HFFc6 (cell line): ENCODE measurements around the gene FBXW4. TPM values are rescaled to one million over a fixed set of nuclear protein-coding genes. Genes with fewer than 3 reads are reported as not detected.

ENCODE experiments used
- DNase-seq: peaks from one replicate; pipeline ENCODE4 v3.0.0-alpha.2; 2018
- H3K27ac Mint-ChIP-seq: 2 replicates; pipeline ENCODE4 v1.8.0; 2020; ENCODE audit warnings: mild to moderate bottlenecking, mixed read lengths
- H3K27me3 Mint-ChIP-seq: 2 replicates; pipeline ENCODE4 v1.8.0; 2021; ENCODE audit warnings: mild to moderate bottlenecking, moderate library complexity, mixed read lengths; ENCODE audit not compliant: insufficient read depth
- H3K36me3 Mint-ChIP-seq: 2 replicates; pipeline ENCODE4 v1.8.0; 2021; ENCODE audit warnings: low read depth, mixed read lengths
- H3K4me1 Mint-ChIP-seq: 2 replicates; pipeline ENCODE4 v1.8.0; 2020; ENCODE audit warnings: low read depth, mixed read lengths
- H3K4me3 Mint-ChIP-seq: 2 replicates; pipeline ENCODE4 v1.8.0; 2020; ENCODE audit warnings: mild to moderate bottlenecking, moderate library complexity, mixed read lengths
- H3K9me3 Mint-ChIP-seq: 2 replicates; pipeline ENCODE4 v1.8.0; 2020; ENCODE audit warnings: mild to moderate bottlenecking, mixed read lengths
- total RNA-seq, 6 experiments: library from RNA; stranded (reverse); fragmentation: NEBNext Ultra II Directional; extraction: Animal tissue kit (Norgen Biotek cat#: 25700); gene quantifications; 2 replicates in 1 of 6; 3 replicates in 5 of 6; pipeline ENCODE4 v1.2.3, GENCODE V29; 2021
- TF ChIP-seq, protein P1 (sequence below): fragments of 200-600 bp; sonication (generic); IDR thresholded peaks from 2 replicates; pipeline ENCODE4 v1.5.0; 2021; ENCODE audit warnings: antibody characterized with exemption, mild to moderate bottlenecking

FBXW4 gene
- total RNA-seq, 6 experiments from 2014 or later, result 22.9 to 33.3 (median 28.8) TPM

DNA sequence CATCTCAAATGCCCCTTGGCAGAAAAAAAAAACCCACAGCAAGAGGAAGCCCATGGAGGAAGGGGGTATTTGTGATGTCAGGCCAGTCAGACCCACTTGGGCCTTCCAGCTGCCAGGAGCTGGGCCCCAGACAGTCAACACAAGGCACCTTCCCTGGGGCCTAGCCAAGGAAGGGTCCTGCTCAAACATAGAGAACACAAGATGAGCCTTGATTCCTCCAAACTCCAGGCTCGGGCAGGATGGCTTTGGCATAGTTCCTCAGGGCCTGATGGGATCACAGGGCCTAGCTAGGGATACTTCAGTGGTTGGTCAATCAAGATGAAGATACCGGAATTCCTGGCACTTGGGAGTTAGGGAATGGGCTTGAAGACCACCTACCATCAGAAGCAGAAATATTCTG is 76.1 kb downstream of the FBXW4 start:
- Mint-ChIP-seq H3K36me3 (peaks cover 10% of the 10 kb centered on the region; the same call in 1 of the 2 replicates), H3K27ac (no peak overlapping the region)

DNA sequence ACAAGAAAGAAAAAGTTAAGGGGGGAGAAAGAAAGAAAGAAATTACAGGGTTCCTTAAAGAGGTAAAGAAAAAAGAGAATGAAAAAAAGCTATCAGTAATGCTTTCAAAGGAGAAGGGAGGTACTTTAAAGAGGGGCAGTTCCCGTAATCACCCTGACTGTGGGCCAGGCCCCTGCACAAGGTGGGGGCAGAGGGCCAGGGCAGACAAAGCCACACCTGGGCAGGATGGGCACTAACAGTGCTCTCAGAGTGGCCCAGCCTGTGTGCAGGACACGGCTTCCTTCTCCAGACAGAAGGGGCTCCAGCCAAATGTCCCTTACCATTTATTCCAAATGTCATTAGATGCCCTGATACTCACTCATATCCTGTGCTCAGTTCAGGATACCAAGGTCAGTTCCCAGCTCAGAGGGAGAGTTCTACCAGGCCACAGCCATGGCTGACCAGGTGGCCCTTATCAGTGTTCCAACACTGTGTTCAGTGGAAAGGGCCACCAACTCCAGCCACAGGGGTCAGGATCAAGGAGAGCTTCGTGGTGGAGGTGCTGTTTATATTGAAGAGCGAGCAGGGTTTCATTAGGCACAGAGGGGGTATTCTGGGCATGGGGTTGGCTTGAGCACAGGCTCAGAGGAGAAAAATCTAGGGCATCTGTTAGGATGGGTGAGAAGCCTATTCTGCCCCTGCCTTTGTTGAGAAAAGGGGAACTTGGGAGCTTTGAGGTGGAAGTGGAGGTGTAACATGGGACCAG is 77.0 kb downstream of the FBXW4 start:
- Mint-ChIP-seq H3K27ac (no peak overlapping the region), H3K4me1 (peaks cover 5% of the 10 kb centered on the region; the same call in 1 of the 2 replicates), H3K4me3 (no peak overlapping the region), H3K27me3 (no peaks in the 10 kb centered on the region; the same call in 1 of the 2 replicates), H3K36me3 (0 out of 2 replicates have a peak, but pooled peaks cover 5% of the 10 kb centered on the region), H3K9me3 (no peaks in the 10 kb centered on the region)
- TF ChIP-seq, protein P1, sequence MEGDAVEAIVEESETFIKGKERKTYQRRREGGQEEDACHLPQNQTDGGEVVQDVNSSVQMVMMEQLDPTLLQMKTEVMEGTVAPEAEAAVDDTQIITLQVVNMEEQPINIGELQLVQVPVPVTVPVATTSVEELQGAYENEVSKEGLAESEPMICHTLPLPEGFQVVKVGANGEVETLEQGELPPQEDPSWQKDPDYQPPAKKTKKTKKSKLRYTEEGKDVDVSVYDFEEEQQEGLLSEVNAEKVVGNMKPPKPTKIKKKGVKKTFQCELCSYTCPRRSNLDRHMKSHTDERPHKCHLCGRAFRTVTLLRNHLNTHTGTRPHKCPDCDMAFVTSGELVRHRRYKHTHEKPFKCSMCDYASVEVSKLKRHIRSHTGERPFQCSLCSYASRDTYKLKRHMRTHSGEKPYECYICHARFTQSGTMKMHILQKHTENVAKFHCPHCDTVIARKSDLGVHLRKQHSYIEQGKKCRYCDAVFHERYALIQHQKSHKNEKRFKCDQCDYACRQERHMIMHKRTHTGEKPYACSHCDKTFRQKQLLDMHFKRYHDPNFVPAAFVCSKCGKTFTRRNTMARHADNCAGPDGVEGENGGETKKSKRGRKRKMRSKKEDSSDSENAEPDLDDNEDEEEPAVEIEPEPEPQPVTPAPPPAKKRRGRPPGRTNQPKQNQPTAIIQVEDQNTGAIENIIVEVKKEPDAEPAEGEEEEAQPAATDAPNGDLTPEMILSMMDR, result no peak
- DNase-seq, result no peak

More for the DNA sequence above, 76.1 kb downstream of the FBXW4 start:
- no peaks in the 10 kb centered on the region for H3K9me3 Mint-ChIP-seq
- no peak for DNase-seq
- H3K27me3 Mint-ChIP-seq, result no peaks in the 10 kb centered on the region; the same call in 1 of the 2 replicates
- no peak overlapping the region for H3K4me3 Mint-ChIP-seq
- TF ChIP-seq, protein P1, result no peak
- H3K4me1 Mint-ChIP-seq, result peaks cover 5% of the 10 kb centered on the region; the same call in 1 of the 2 replicates

DNA sequence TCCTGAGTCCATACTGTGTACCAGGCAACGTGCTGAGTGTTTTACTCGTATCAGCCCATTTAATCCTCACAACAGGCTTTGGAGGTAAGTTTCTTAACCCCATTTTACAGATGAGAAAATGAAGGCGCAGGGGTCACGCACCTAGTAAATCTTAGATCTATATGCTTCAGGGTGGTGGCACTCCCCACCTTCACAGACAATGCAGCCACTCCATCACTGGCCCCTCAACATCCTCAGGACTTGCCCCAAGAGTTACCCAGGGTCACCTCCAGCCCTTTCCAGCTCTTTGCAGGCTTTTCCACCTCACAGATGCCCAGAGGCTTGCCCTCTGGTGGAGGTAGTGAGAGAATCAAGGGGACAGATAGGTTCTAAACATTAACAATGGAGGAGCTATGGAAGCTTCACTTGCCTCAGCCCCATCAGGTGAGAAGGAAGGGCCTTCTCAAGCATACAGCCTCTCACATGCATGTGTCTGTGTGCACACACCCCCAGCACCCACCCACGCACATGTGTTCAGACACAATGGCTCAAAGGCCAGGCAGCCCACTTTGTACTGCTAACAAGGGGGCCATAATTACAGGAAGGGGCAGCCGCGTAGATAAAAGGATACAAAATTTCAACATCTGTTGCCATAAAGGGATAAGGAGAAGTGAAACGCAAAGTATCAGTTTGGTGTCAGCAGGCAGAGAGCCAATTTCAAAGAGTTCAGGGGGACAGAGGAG is 77.7 kb downstream of the FBXW4 start:
- TF ChIP-seq, protein P1, result peak; percentile 30; the same call in 1 of the 2 replicates
- DNase-seq, result no peak
- no peaks in the 10 kb centered on the region for H3K9me3 Mint-ChIP-seq
- no peak overlapping the region for H3K27ac Mint-ChIP-seq
- no peaks in the 10 kb centered on the region; the same call in 1 of the 2 replicates for H3K27me3 Mint-ChIP-seq
- no peak overlapping the region for H3K4me3 Mint-ChIP-seq
- peaks cover 5% of the 10 kb centered on the region; the same call in 1 of the 2 replicates for H3K4me1 Mint-ChIP-seq
- H3K36me3 Mint-ChIP-seq, result 0 out of 2 replicates have a peak, but pooled peaks cover 5% of the 10 kb centered on the region

DNA sequence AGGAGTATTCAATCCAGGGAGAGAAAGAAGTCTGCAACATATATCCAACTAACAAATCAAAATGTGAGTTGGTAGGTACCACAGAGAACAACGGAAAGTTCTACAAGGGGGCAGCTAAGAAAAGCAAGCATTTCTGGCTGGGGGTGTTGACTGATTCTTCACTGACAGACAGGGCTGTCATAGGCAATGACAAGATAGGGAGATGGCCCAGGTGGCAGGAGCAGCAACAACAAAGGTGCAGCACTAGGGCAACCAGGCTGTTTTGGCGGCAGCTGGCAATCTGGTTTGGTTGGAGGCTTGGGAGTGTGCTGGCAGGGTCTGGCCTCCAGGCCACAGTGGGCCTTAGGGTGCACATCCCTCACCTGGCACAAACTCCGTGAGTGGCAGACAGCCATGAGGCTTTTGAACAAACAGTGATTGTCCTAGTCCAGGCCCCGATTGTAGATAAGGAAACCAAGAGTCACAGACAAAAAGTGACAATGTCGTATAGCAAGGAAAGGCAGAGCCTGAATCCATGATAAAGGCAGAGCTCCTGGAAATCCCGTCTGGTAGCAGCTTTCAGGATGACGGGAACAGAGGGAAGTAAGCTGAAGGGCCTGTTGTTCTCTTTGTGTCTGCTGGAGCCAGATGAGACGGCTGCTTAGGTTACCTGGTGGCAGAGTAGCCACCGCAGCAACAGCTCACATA is 78.4 kb downstream of the FBXW4 start:
- Mint-ChIP-seq H3K36me3 (peaks cover 3% of the 10 kb centered on the region; the same call in 1 of the 2 replicates), H3K27ac (no peak overlapping the region), H3K9me3 (no peaks in the 10 kb centered on the region), H3K27me3 (no peaks in the 10 kb centered on the region; the same call in 1 of the 2 replicates), H3K4me1 (peaks cover 4% of the 10 kb centered on the region), H3K4me3 (no peak overlapping the region)
- TF ChIP-seq, protein P1, result no peak
- no peak for DNase-seq

DNA sequence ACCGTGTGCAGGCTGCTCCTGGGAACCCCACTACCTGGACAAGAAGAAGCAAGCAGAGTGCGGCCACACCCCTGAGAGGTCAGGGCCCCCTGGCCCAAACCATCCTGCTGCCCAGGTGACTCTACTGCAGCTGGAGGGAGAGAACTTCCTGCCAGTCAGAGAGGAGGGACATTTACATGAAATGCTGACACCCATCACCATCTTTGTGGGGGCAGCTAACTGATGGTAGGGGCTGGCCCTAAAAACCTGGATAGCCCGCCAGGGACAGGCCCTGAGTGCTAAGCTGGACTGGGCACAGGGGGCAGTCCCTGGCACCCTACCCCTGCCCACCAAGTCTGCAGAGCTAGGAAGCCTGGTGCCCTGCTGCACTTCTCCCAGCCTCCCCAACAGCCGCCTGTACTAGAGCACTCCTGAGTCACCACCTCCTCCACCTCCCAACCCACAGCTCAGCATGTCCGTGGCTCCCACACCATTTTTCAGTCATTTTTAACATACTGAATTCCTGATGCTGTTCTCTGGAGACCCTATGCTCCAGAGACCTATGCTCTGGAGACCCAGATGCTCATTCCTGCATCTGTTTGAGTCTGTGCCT is 79.3 kb downstream of the FBXW4 start:
- Mint-ChIP-seq H3K4me1 (peaks cover 10% of the 10 kb centered on the region), H3K27ac (no peak overlapping the region), H3K36me3 (peaks cover 5% of the 10 kb centered on the region; the same call in 1 of the 2 replicates), H3K27me3 (peaks cover 1% of the 10 kb centered on the region; the same call in 1 of the 2 replicates), H3K9me3 (no peaks in the 10 kb centered on the region), H3K4me3 (no peak overlapping the region)
- DNase-seq, result no peak
- TF ChIP-seq, protein P1, result no peak
